8988T (cell line): ENCODE results near the gene IZUMO4.
"Not testable (repeated sequence)": the region's sequence is repeated elsewhere in the genome, so short reads cannot be mapped to it uniquely, and the experiment has no call there.

Experiments
- DNase-seq: peaks from one replicate; pipeline ENCODE4 v3.0.0; 2011

The IZUMO4 gene

DNA sequence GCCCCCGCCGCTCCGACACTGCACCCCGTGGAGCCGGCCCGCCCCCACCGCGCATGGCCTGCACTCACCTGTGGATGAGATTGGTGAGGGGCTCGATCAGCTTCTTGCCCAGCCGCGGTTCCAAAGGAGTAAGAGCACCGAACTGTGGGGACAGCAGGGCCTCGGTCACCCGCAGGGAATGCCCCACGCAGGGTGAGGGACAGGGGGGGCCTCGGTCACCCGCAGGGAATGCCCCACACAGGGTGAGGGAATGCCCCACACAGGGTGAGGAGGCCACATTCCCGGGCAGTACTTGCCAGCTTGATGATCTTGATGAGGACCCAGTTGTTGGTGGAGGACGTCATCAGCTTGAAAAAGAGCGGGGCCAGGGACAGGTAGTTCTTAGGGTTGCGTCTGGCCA, 32.3 kb downstream of the IZUMO4 start:
- no peak for DNase-seq

DNA sequence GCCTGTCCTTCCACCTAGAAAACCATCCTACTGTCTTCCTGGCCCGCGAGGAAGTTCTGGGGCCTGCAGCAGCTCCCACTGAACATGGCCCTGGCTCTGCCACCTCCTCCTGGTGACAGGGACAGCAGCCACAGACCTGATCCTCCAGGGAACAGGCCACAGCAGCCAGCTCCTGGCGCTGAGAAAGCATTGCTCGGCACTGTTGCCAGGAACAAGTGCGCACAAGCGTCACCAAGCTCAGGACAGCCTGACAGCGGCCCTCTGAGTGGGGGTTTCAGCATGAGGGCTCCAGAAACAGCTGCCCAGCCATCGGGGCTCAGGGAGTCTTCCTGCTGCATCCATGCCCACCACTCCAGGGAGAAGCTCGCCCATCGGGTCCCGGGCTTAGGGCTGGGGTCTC, 32.8 kb downstream of the IZUMO4 start:
- no peak for DNase-seq

- DNase-seq: no peak
These were observed 33.4 kb downstream of the IZUMO4 start for GRCh38 chr19:2129892-2130770.

GRCh38 chr19:2131012-2131975, 34.6 kb downstream of the IZUMO4 start:
- DNase-seq: not testable (repeated sequence)

GRCh38 chr19:2132191-2132590, 35.5 kb downstream of the IZUMO4 start:
- DNase-seq: no peak

- DNase-seq: no peak
These were observed 36.2 kb downstream of the IZUMO4 start for GRCh38 chr19:2132731-2133490.

GRCh38 chr19:2135474-2136402, 39.0 kb downstream of the IZUMO4 start:
- DNase-seq: no peak

- DNase-seq: no peak
These were observed 40.1 kb downstream of the IZUMO4 start for GRCh38 chr19:2136796-2137195.

- DNase-seq: no peak
These were observed 41.5 kb downstream of the IZUMO4 start for GRCh38 chr19:2138061-2138728.

DNA sequence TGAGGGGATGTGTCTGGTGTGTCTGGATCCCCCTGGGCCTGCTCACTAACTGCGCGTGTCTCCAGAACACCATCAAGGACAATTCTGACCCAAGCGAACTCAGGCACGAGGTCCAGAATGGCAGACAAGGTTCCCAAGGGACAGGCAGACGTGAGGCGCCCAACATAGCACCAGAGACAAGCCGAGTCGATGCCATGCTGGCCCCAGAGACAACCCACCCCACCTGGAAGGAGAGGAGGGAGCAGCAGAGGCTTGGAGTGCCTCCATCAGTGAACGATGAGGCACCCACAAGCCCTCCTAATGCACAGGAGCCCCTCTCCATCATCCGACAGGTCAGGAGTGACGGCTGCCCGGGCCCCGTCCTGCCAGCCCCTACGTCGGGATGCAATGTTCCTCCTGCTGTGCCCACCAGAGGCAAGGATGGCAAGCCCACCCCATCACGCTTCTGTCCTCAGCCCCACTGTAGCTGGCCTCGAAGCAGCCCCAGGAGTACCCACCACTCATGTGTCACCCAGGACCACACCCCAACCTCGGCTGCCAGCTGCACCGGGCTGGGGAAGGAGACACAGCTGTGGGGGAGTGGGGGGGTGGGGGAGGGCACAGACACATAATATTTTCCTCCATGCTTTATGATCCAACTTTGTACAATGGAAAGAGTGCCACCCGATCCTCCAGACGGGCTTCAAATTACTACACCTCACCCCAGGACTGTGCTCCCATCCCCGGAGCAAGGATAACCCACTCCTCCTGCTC, 42.8 kb downstream of the IZUMO4 start:
- DNase-seq: no peak

DNA sequence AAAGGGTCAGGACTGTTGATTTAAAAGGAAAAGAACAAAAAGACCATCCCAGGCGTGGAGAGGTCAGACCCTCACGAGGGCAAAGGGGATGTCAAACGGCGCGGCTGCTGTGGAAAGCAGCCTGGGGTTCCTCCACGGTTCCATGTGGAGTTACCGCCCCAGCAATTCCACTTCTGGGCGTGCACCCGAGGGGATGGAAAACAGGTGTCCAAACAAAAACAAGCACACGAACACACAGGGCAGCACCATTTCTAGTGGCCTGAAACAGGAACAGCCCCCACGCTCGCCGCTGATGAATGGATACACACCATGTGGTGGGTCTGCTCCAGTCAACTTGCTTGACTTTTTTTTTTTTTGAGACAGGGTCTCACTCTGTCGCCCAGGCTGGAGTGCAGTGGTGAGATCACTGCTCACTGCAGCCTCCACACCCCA, 43.4 kb downstream of the IZUMO4 start:
- DNase-seq: no peak

- no peak for DNase-seq
These were observed 45.6 kb downstream of the IZUMO4 start for GRCh38 chr19:2142173-2142829.

DNA sequence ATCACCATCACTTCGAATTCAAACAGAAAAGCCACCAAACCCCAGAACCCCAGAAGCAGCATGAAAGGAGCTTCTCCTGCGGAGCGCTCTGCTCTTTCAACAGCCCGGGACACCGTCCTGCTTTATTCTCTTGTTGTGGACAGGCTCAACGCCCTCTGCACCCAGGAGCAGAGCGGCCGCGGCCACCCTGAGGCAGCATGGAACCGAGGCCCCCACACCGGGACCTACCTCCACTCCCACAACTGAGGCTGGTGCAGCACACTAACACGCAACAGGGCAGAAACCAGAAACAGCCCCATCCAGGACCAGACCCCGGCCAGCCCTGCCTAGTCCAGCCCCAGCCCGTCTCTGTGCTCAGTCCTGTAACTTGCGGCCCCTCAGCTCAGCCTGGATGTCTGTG, 47.5 kb downstream of the IZUMO4 start:
- DNase-seq: no peak

- DNase-seq: peak; percentile 3
These were observed 49.1 kb downstream of the IZUMO4 start for GRCh38 chr19:2145831-2146241.

DNA sequence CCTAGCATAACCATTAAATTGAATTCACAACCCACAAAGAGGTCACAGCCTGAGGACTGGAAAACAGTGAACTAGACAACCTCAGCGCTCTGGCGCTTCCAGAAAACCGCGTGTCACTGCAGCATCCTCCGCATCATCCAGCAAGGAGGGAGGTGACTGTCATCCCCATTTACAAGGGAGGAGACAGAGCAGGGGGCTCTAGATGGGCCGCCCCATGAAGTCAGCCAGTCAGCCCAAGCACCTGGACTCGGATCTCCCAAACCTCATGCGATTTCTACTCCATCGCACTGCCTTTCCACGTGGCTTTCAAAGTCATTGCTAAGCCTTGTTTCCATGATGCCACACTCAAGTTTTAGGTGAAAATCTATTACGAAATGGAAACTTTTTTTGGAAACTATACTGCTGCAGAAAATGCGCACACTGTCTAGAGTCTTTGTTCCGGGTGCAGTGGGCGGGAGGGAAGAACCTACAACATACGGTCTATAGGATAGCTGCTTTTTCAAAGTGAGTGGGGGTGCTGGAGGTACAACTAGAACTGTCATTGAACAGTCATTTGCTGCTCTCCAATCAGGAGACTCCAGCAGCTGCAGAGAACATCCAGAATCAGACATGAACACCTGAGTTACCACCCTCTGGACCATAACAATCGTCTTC, 51.9 kb downstream of the IZUMO4 start:
- DNase-seq: peak; percentile 4
